K562 (cell line): Measurements from ENCODE around the gene IGF2BP3. TPM values are rescaled to one million over a fixed set of nuclear protein-coding genes. Genes with fewer than 3 reads are reported as not detected.

Experiments
- ATAC-seq: fragments of 200-7000 bp; cut with Tn5 transposase; 3 replicates; pipeline ENCODE4 v1.9.1; 2020; ENCODE audit warnings: moderate library complexity
- BruUV-seq: library from RNA; stranded (reverse); fragments of 400-500 nt; replicated peaks from 2 replicates; lab custom pipeline; 2021; lab: Mats Ljungman, UMichigan
- CTCF ChIA-PET: fragments of 300-600 bp; formaldehyde crosslinking; extraction: SDS; loops from one replicate; lab custom pipeline; 2021; ENCODE audit warnings: low intra/inter-chr PET ratio; lab: Yijun Ruan, JAX
- POLR2A ChIA-PET: fragments of 300-600, 350-650 bp; sonication (Branson Sonifier 250); formaldehyde crosslinking; extraction: SDS; loops from one replicate; lab custom pipeline; 2021; ENCODE audit warnings: antibody characterized with exemption, inconsistent platforms; lab: Yijun Ruan, JAX
- DNase-seq, 4 experiments: peaks; one replicate each; pipeline versions ENCODE4 v3.0.0 to v3.0.0-alpha.2; 2011 to 2018; ENCODE audit warnings: low spot score in 3 of 4, mixed read lengths in 3 of 4; ENCODE audit errors: extremely low read depth in 1 of 4
- FAIRE-seq: peaks from 2 replicates; lab custom pipeline; 2011; peaks lifted over from hg19 to GRCh38; lab: Jason Lieb, UNC
- H2AFZ ChIP-seq: 2 replicates; pipeline ENCODE4 v1.6.0; 2011; ENCODE audit warnings: low read depth, low read length, control low read depth, inconsistent platforms
- H3K27ac ChIP-seq: fragments of 200-600 bp; 3 replicates; pipeline ENCODE4 v1.8.0; 2011; ENCODE audit warnings: low read depth, mild to moderate bottlenecking, control low read depth, inconsistent platforms, low read length, moderate library complexity, mixed read lengths; ENCODE audit errors: extremely low read depth
- H3K27me3 ChIP-seq, 2 experiments: fragments of 300-600 bp in 1 of 2; 2 replicates in 1 of 2; 3 replicates in 1 of 2; pipeline versions ENCODE4 v1.6.0 to v1.8.0; 2011; ENCODE audit warnings: inconsistent platforms in 2 of 2, low read length in 2 of 2, mild to moderate bottlenecking in 1 of 2, mixed read lengths in 1 of 2, moderate library complexity in 1 of 2; ENCODE audit not compliant: control insufficient read depth in 2 of 2, insufficient read depth in 2 of 2
- H3K36me3 ChIP-seq: fragments of 300-600 bp; 3 replicates; pipeline ENCODE4 v1.8.0; 2011; ENCODE audit warnings: mild to moderate bottlenecking, low read length, inconsistent platforms; ENCODE audit not compliant: control insufficient read depth, insufficient read depth
- H3K4me1 ChIP-seq, 2 experiments: fragments of 200-600 bp in 1 of 2; replicated peaks in 1 of 2; 2 replicates in 1 of 2; 3 replicates in 1 of 2; pipeline versions ENCODE4 v1.5.1 to v1.8.0; 2011; ENCODE audit warnings: inconsistent platforms in 2 of 2, low read length in 2 of 2, mild to moderate bottlenecking in 1 of 2, mixed read lengths in 1 of 2, moderate library complexity in 1 of 2; ENCODE audit not compliant: control insufficient read depth in 2 of 2, insufficient read depth in 2 of 2
- H3K4me2 ChIP-seq: 2 replicates; pipeline ENCODE4 v1.6.1; 2011; ENCODE audit warnings: low read length, control low read depth, inconsistent platforms, mixed read lengths; ENCODE audit not compliant: insufficient read depth
- H3K4me3 ChIP-seq: fragments of 200-600 bp; sonication (generic), shearing (Covaris generic); 2 replicates; pipeline ENCODE4 v1.5.1; 2016; ENCODE audit warnings: control low read depth, inconsistent platforms
- H3K79me2 ChIP-seq: fragments of 200-600 bp; 3 replicates; pipeline ENCODE4 v1.8.0; 2011; ENCODE audit warnings: low read length, inconsistent platforms; ENCODE audit not compliant: control insufficient read depth, insufficient read depth
- H3K9ac ChIP-seq, 2 experiments: 2 replicates each; pipeline versions ENCODE4 v1.6.0 to v1.6.1; 2011; ENCODE audit warnings: low read depth in 2 of 2, low read length in 2 of 2, control low read depth in 1 of 2, inconsistent platforms in 1 of 2, mild to moderate bottlenecking in 1 of 2, mixed read lengths in 1 of 2; ENCODE audit not compliant: insufficient read depth in 1 of 2
- H3K9me1 ChIP-seq: one replicate; pipeline ENCODE4 v1.6.0; 2011; ENCODE audit warnings: inconsistent platforms, mild to moderate bottlenecking, low read length, moderate library complexity; ENCODE audit not compliant: control insufficient read depth, insufficient read depth
- H3K9me3 ChIP-seq: replicated peaks from 2 replicates; pipeline ENCODE4 v1.5.1; 2011; ENCODE audit warnings: low read depth, low read length, inconsistent platforms; ENCODE audit not compliant: control insufficient read depth, insufficient read depth
- H4K20me1 ChIP-seq: replicated peaks from 2 replicates; pipeline ENCODE4 v1.6.1; 2011; ENCODE audit warnings: low read length, inconsistent platforms, mixed read lengths; ENCODE audit not compliant: control insufficient read depth, insufficient read depth
- HDAC8 ChIP-seq: fragments of 450-650 bp; IDR thresholded peaks from 2 replicates; pipeline ENCODE4 v1.6.1; 2016; ENCODE audit warnings: mild to moderate bottlenecking, missing genetic modification characterization, moderate library complexity, missing compliant biosample characterization
- RREB1 ChIP-seq: fragments of 250-450 bp; sonication (Bioruptor Pico); IDR thresholded peaks from 2 replicates; pipeline ENCODE4 v1.4.0; 2020
- SAFB ChIP-seq: fragments of 200-400 bp; formaldehyde crosslinking; IDR thresholded peaks from 2 replicates; pipeline ENCODE4 v1.6.1; 2017; ENCODE audit warnings: low read depth, low read length, borderline replicate concordance
- SETDB1 ChIP-seq: IDR thresholded peaks from one replicate; pipeline ENCODE4 v1.6.1; 2012; ENCODE audit warnings: low read length, control low read depth, inconsistent platforms
- SMC3 ChIP-seq: conservative IDR thresholded peaks from 2 replicates; pipeline ENCODE4 v1.6.1; 2011; ENCODE audit warnings: low read depth, low read length, improper control_type of control experiment; ENCODE audit not compliant: insufficient read depth
- STAT6 ChIP-seq: sonication (generic); formaldehyde crosslinking; IDR thresholded peaks from 2 replicates; pipeline ENCODE4 v1.8.1; 2023; ENCODE audit warnings: mild to moderate bottlenecking, missing genetic modification reagents
- TCFL5 ChIP-seq: fragments of 250-450 bp; sonication (Bioruptor Pico); conservative IDR thresholded peaks from 2 replicates; pipeline ENCODE4 v1.6.1; 2021; ENCODE audit warnings: mild to moderate bottlenecking, moderate library complexity, matching md5 sums
- TFAP4 ChIP-seq: sonication (generic); formaldehyde crosslinking; IDR thresholded peaks from 2 replicates; pipeline ENCODE4 v1.8.0; 2022; ENCODE audit warnings: missing genetic modification reagents, mild to moderate bottlenecking, moderate library complexity, borderline replicate concordance
- WGBS: fragments of 100-300 bp; shearing (Covaris generic); methylation state at CpG from one replicate; pipeline ENCODE4 v1.1.6; 2016; ENCODE audit warnings: low coverage, mixed read lengths; ENCODE audit not compliant: insufficient coverage; ENCODE audit errors: missing lambda C conversion rate; 5-methylcytosine and 5-hydroxymethylcytosine counted together
- in situ Hi-C: fragments of 300-500 bp; cut with MboI; formaldehyde crosslinking; loops from 4 replicates; pipeline ENCODE4 v1.15.0; 2018; ENCODE audit warnings: inconsistent platforms, mixed read lengths
- intact Hi-C: fragments of 100-400 bp; cut with micrococcal nuclease; formaldehyde crosslinking; loops from 2 replicates; pipeline ENCODE4 v1.14.2; 2022
- polyA plus RNA-seq, 8 experiments: library from polyadenylated mRNA; depleted of rRNA in 4 of 8; stranded (reverse) in 5 of 8; unstranded in 3 of 8; fragments of >200 nt; fragmentation: Nextera tagmentation in 2 of 8; fragmentation: Illumina TruSeq in 1 of 8; extraction: Ambion mirVana in 2 of 8; extraction: Trizol in 1 of 8; gene quantifications; 2 replicates each; pipeline versions ENCODE4 v1.2.1 to v1.2.3, GENCODE V29; 2011 to 2014; ENCODE audit warnings: inconsistent platforms in 1 of 8, missing spikeins in 1 of 8
- total RNA-seq, 7 experiments: library from RNA; depleted of rRNA in 6 of 7; stranded (reverse); fragments of >200 nt in 6 of 7; fragmentation: Illumina TruSeq in 2 of 7; extraction: Trizol in 2 of 7; gene quantifications; 2 replicates each; pipeline versions ENCODE4 v1.2.1 to v1.2.3, GENCODE V29; 2011 to 2021; ENCODE audit warnings: low replicate concordance in 1 of 7

The IGF2BP3 gene
- total and polyA plus RNA-seq, 9 of the 15 experiments (the other 6 are each of a cell fraction or from before 2014, with no cell fraction given) = 8.4 to 88.1 (median 61.2) TPM

- ATAC-seq (no peak), FAIRE-seq (no peak), DNase-seq (no peak)
- in situ Hi-C loops = no loop called here
- H3K9me3 ChIP-seq = no peaks in the 10 kb centered on the region
- no peaks in the 10 kb centered on the region for H3K79me2 ChIP-seq
- H4K20me1 ChIP-seq = no peaks in the 10 kb centered on the region
- no peak overlapping the region for H3K4me2 ChIP-seq
- TF ChIP-seq STAT6 (CRISPR knock-in tag) (no peak), SAFB (no peak), HDAC8 (no peak), SETDB1 (no peak), RREB1 (CRISPR knock-in tag) (no peak), SMC3 (no peak), TCFL5 (CRISPR knock-in tag) (no peak), TFAP4 (CRISPR knock-in tag) (no peak)
- no peak overlapping the region for H3K4me3 ChIP-seq
- H3K4me1 ChIP-seq = no peaks in the 10 kb centered on the region
- peaks cover 82% of the 10 kb centered on the region for H3K36me3 ChIP-seq
- H3K9me1 ChIP-seq = no peaks in the 10 kb centered on the region
- WGBS = 79% methylated on average over 4 of the region's 4 CpGs
- no peak overlapping the region for H3K27ac ChIP-seq
- no TSS peak for BruUV-seq
- POLR2A ChIA-PET = interaction anchor here (1.6 kb wide), 1 partner anchor 33 kb away, joined by 3 read pairs; no protein-coding TSS in a partner anchor
- H3K27me3 ChIP-seq = no peaks in the 10 kb centered on the region
- no peak overlapping the region for H2AFZ ChIP-seq
- H3K9ac ChIP-seq = no peak overlapping the region
- CTCF ChIA-PET = no interaction called here
- intact Hi-C loops = no loop called here
These were observed 137.2 kb downstream of the IGF2BP3 start for GRCh38 chr7:23332910-23333612.
